Ishikawa (cell line): ENCODE measurements around the gene KIFC1.

Experiments
- CREB1 ChIP-seq: IDR thresholded peaks from 2 replicates; pipeline ENCODE4 v1.6.1; 2012; ENCODE audit warnings: low read depth
- EGR1 ChIP-seq: IDR thresholded peaks from 2 replicates; pipeline ENCODE4 v1.6.1; 2012
- EP300 ChIP-seq: IDR thresholded peaks from 2 replicates; pipeline ENCODE4 v1.6.1; 2012; ENCODE audit warnings: borderline replicate concordance
- REST ChIP-seq: IDR thresholded peaks from 2 replicates; pipeline ENCODE4 v1.6.1; 2012; ENCODE audit warnings: low read depth, mild to moderate bottlenecking
- TAF1 ChIP-seq: IDR thresholded peaks from 2 replicates; pipeline ENCODE4 v1.6.1; 2012; ENCODE audit warnings: low read depth, mild to moderate bottlenecking
- ZBTB7A ChIP-seq: IDR thresholded peaks from 2 replicates; pipeline ENCODE4 v1.6.1; 2012; ENCODE audit warnings: low read depth
- TF ChIP-seq, protein P1 (sequence below): IDR thresholded peaks from 2 replicates; pipeline ENCODE4 v1.6.1; 2012

- TF ChIP-seq EP300 = no peak
- no peak for TF ChIP-seq EGR1
- no peak for TF ChIP-seq CREB1
- TF ChIP-seq TAF1 = no peak
- no peak for TF ChIP-seq REST
- no peak for TF ChIP-seq ZBTB7A
- TF ChIP-seq, protein P1, sequence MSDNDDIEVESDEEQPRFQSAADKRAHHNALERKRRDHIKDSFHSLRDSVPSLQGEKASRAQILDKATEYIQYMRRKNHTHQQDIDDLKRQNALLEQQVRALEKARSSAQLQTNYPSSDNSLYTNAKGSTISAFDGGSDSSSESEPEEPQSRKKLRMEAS = no peak
Measured at GRCh38 chr6:33347816-33348215, 43.8 kb upstream of the KIFC1 start.
